Ishikawa (cell line): ENCODE results near the gene ANXA6.
A peak's percentile ranks its signal among the peaks of the same experiment; 100 is the strongest.

ENCODE experiments used
- CEBPB ChIP-seq: IDR thresholded peaks from 2 replicates; pipeline ENCODE4 v1.6.1; 2012
- CREB1 ChIP-seq: IDR thresholded peaks from 2 replicates; pipeline ENCODE4 v1.6.1; 2012; ENCODE audit warnings: low read depth
- EGR1 ChIP-seq: IDR thresholded peaks from 2 replicates; pipeline ENCODE4 v1.6.1; 2012
- EP300 ChIP-seq: IDR thresholded peaks from 2 replicates; pipeline ENCODE4 v1.6.1; 2012; ENCODE audit warnings: borderline replicate concordance
- FOXM1 ChIP-seq: IDR thresholded peaks from 2 replicates; pipeline ENCODE4 v1.6.1; 2012; ENCODE audit warnings: low read depth, borderline replicate concordance
- MAX ChIP-seq: IDR thresholded peaks from 2 replicates; pipeline ENCODE4 v1.6.1; 2012
- NFIC ChIP-seq: IDR thresholded peaks from 2 replicates; pipeline ENCODE4 v1.6.1; 2012
- RAD21 ChIP-seq: IDR thresholded peaks from 2 replicates; pipeline ENCODE4 v1.6.1; 2012; ENCODE audit warnings: low read depth
- TAF1 ChIP-seq: IDR thresholded peaks from 2 replicates; pipeline ENCODE4 v1.6.1; 2012; ENCODE audit warnings: low read depth, mild to moderate bottlenecking
- TCF12 ChIP-seq: IDR thresholded peaks from 2 replicates; pipeline ENCODE4 v1.6.1; 2012; ENCODE audit warnings: low read depth
- TEAD4 ChIP-seq: IDR thresholded peaks from 2 replicates; pipeline ENCODE4 v1.6.1; 2012
- USF1 ChIP-seq: IDR thresholded peaks from 2 replicates; pipeline ENCODE4 v1.6.1; 2012
- YY1 ChIP-seq: IDR thresholded peaks from 2 replicates; pipeline ENCODE4 v1.6.1; 2012; ENCODE audit warnings: low read depth
- ZBTB7A ChIP-seq: IDR thresholded peaks from 2 replicates; pipeline ENCODE4 v1.6.1; 2012; ENCODE audit warnings: low read depth
- TF ChIP-seq, protein P1 (sequence below): IDR thresholded peaks from 2 replicates; pipeline ENCODE4 v1.6.1; 2012; ENCODE audit warnings: low read depth, mild to moderate bottlenecking

Gene ANXA6

DNA sequence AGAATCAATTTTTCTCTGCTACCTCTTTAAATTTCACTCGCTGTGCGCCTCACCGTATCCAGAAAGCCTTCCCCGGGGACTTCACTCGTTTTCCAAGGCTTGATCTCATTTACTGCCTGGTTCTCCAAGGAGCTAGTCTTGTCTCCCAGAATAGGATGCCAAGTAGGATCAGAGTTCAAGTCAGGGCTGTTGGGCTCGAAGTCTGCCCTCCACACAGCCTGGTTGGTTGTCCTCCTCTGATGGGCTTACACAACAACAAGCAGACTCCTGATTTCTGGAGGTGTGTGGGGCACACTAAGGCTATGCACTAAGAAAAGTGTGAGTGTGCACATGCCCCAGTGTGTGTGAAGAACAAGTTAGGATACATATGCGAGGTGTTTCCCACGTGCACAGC lies 62.7 kb downstream of the ANXA6 start:
- TF ChIP-seq TEAD4 (no peak), YY1 (no peak), FOXM1 (no peak), EP300 (no peak), MAX (no peak), CEBPB (no peak), NFIC (no peak), CREB1 (no peak), RAD21 (no peak), TAF1 (no peak), ZBTB7A (no peak), TCF12 (no peak)
- TF ChIP-seq, protein P1, sequence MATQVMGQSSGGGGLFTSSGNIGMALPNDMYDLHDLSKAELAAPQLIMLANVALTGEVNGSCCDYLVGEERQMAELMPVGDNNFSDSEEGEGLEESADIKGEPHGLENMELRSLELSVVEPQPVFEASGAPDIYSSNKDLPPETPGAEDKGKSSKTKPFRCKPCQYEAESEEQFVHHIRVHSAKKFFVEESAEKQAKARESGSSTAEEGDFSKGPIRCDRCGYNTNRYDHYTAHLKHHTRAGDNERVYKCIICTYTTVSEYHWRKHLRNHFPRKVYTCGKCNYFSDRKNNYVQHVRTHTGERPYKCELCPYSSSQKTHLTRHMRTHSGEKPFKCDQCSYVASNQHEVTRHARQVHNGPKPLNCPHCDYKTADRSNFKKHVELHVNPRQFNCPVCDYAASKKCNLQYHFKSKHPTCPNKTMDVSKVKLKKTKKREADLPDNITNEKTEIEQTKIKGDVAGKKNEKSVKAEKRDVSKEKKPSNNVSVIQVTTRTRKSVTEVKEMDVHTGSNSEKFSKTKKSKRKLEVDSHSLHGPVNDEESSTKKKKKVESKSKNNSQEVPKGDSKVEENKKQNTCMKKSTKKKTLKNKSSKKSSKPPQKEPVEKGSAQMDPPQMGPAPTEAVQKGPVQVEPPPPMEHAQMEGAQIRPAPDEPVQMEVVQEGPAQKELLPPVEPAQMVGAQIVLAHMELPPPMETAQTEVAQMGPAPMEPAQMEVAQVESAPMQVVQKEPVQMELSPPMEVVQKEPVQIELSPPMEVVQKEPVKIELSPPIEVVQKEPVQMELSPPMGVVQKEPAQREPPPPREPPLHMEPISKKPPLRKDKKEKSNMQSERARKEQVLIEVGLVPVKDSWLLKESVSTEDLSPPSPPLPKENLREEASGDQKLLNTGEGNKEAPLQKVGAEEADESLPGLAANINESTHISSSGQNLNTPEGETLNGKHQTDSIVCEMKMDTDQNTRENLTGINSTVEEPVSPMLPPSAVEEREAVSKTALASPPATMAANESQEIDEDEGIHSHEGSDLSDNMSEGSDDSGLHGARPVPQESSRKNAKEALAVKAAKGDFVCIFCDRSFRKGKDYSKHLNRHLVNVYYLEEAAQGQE = no peak

DNA sequence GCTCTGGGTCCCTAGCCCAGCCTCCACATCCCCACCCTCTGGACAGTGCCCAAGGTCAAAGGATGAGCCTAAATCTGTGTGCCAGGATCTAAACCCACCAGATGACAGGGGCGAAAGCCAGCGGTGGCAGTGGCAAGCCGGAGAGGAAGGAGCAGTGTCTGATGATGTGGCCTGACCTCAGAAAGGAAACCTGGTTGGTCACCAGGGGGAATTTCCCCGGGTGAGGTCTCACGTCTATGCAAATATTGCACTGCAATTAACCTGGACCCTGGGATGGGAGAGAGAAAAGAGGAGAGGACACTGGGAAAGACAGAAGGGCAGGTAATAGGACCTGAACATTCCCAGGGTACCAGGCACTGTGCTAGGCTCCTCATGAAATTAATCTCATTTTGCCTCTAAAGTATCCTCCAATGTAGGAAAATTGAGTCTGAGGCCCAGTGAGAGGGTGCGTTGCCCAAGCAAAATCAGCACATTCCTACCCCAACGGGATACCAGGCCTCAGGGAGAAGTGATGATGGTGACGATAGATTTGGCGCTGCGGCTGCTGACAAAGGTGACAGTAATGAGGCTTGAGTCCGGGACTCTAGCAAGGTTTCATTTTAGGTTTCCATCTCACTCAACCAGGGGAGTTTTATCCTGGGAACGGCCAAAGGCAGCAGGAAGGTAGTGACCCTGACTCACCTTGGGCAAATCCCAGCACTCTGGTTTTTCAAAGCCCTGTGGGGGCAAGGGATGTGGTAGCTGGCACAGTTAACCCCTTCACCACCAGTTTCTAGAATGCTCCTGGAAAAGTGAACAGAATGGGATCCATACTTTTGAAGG lies 63.3 kb downstream of the ANXA6 start:
- TF ChIP-seq USF1 (no peak), TEAD4 (no peak), EP300 (no peak), FOXM1 (no peak), RAD21 (no peak), EGR1 (no peak), MAX (no peak), NFIC (no peak), YY1 (no peak), CEBPB (no peak), TCF12 (no peak), ZBTB7A (no peak), TAF1 (no peak), CREB1 (no peak)
- TF ChIP-seq, protein P1 = no peak

- TF ChIP-seq CREB1 = no peak
- TF ChIP-seq CEBPB = peak; percentile 39; the same call in 1 of the 2 replicates
These were observed 64.1 kb downstream of the ANXA6 start for GRCh38 chr5:151093476-151093889.

GRCh38 chr5:151092762-151093161 lies 64.8 kb downstream of the ANXA6 start:
- TF ChIP-seq MAX (no peak), YY1 (no peak), ZBTB7A (no peak), TCF12 (no peak), RAD21 (no peak), CEBPB (no peak), NFIC (no peak), EGR1 (no peak), FOXM1 (no peak), USF1 (no peak)
- TF ChIP-seq, protein P1 = no peak
